Neural progenitor cell (in vitro differentiated cells): ENCODE measurements around the gene RNFT2. TPM values are rescaled to one million over a fixed set of nuclear protein-coding genes. Genes with fewer than 3 reads are reported as not detected.
A peak's percentile ranks its signal among the peaks of the same experiment; 100 is the strongest.

Source experiments
- DNase-seq: peaks from one replicate; pipeline ENCODE4 v3.0.0-alpha.2; 2016; ENCODE audit warnings: low spot score
- H2AFZ ChIP-seq: fragments of 200-600 bp; sonication (generic); replicated peaks from 2 replicates; pipeline ENCODE4 v1.6.1; 2016; ENCODE audit warnings: antibody characterized with exemption
- H3F3A ChIP-seq: fragments of 200-600 bp; sonication (generic); 2 replicates; pipeline ENCODE4 v1.6.1; 2016; ENCODE audit warnings: antibody characterized with exemption, low read depth
- H3K27ac ChIP-seq: fragments of 200-600 bp; sonication (generic); 2 replicates; pipeline ENCODE4 v1.5.1; 2016; ENCODE audit warnings: mild to moderate bottlenecking
- H3K27me3 ChIP-seq: fragments of 200-600 bp; sonication (generic); 2 replicates; pipeline ENCODE4 v1.6.1; 2016; ENCODE audit warnings: mild to moderate bottlenecking, moderate library complexity
- H3K36me3 ChIP-seq: fragments of 200-600 bp; sonication (generic); 2 replicates; pipeline ENCODE4 v1.5.1; 2016
- H3K4me1 ChIP-seq: fragments of 200-600 bp; sonication (generic); 2 replicates; pipeline ENCODE4 v1.6.1; 2016; ENCODE audit warnings: mixed run types
- H3K4me2 ChIP-seq: fragments of 200-600 bp; sonication (generic); 2 replicates; pipeline ENCODE4 v1.6.1; 2016
- H3K4me3 ChIP-seq: fragments of 200-600 bp; sonication (generic); 2 replicates; pipeline ENCODE4 v1.5.1; 2016
- H3K79me2 ChIP-seq: fragments of 200-600 bp; sonication (generic); 2 replicates; pipeline ENCODE4 v1.6.1; 2016; ENCODE audit warnings: low read depth
- H3K9ac ChIP-seq: fragments of 200-600 bp; sonication (generic); 2 replicates; pipeline ENCODE4 v1.6.1; 2016
- H3K9me3 ChIP-seq: fragments of 200-600 bp; sonication (generic); 2 replicates; pipeline ENCODE4 v1.5.1; 2016; ENCODE audit warnings: low read depth
- H4K20me1 ChIP-seq: fragments of 200-600 bp; sonication (generic); 2 replicates; pipeline ENCODE4 v1.6.1; 2016; ENCODE audit warnings: low read depth
- H3K27ac Mint-ChIP-seq: 3 replicates; pipeline ENCODE4 v1.8.0; 2021; ENCODE audit warnings: mixed read lengths
- H3K27me3 Mint-ChIP-seq: 2 replicates; pipeline ENCODE4 v1.8.0; 2022; ENCODE audit warnings: low read depth, mild to moderate bottlenecking, inconsistent platforms, moderate library complexity, mixed read lengths; ENCODE audit not compliant: insufficient read depth
- H3K36me3 Mint-ChIP-seq: 3 replicates; pipeline ENCODE4 v1.8.0; 2021; ENCODE audit warnings: mixed read lengths
- H3K4me1 Mint-ChIP-seq: 3 replicates; pipeline ENCODE4 v1.8.0; 2021; ENCODE audit warnings: mixed read lengths
- H3K4me3 Mint-ChIP-seq: 3 replicates; pipeline ENCODE4 v1.8.0; 2021; ENCODE audit warnings: mild to moderate bottlenecking, moderate library complexity, mixed read lengths
- H3K9me3 Mint-ChIP-seq: 3 replicates; pipeline ENCODE4 v1.8.0; 2020; ENCODE audit warnings: mixed read lengths
- EZH2 ChIP-seq: fragments of 200-600 bp; sonication (generic); IDR thresholded peaks from 2 replicates; pipeline ENCODE4 v1.6.1; 2017; ENCODE audit warnings: antibody characterized with exemption, mild to moderate bottlenecking, moderate library complexity
- EZH2phosphoT487 ChIP-seq: fragments of 200-600 bp; sonication (generic); IDR thresholded peaks from 2 replicates; pipeline ENCODE4 v1.6.1; 2017; ENCODE audit warnings: antibody characterized with exemption
- total RNA-seq: library from RNA; depleted of rRNA; stranded (reverse); fragments of >200 nt; gene quantifications from 2 replicates; pipeline ENCODE4 v1.2.3, GENCODE V29; 2015; ENCODE audit warnings: low replicate concordance
- TF ChIP-seq, protein P1 (sequence below): fragments of 200-600 bp; sonication (generic); IDR thresholded peaks from 2 replicates; pipeline ENCODE4 v1.5.1; 2017; ENCODE audit warnings: antibody characterized with exemption, mild to moderate bottlenecking

RNFT2 gene
- total RNA-seq, 1 donor from 2014 or later, result 26.9 TPM

DNA sequence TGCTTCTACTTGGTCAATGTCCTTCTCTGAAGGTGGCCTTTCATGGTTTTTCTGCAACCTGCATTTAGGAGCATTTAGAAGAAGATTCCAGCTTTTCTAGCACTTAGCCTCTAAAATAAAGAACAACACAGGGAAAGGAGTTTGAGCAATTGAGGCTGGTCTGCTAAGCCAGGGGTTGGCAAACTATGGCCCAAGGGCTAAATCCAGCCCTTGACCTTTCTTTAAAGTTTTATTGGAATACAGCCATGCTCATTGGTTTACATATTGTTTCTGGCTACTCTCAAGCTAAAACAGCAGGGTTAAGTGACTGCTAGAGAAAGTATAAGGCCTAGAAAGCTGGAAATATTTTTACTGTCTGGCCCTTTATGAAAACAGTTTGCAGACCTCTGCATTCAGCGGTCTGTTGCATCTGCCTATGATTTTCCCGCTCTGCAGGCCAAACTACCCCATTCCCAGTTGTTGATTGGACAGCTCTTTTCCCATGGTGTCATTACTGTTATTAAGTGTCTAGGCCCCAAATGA is 39.5 kb upstream of the RNFT2 start:
- no peak for TF ChIP-seq EZH2phosphoT487
- TF ChIP-seq EZH2, result no peak
- TF ChIP-seq, protein P1, sequence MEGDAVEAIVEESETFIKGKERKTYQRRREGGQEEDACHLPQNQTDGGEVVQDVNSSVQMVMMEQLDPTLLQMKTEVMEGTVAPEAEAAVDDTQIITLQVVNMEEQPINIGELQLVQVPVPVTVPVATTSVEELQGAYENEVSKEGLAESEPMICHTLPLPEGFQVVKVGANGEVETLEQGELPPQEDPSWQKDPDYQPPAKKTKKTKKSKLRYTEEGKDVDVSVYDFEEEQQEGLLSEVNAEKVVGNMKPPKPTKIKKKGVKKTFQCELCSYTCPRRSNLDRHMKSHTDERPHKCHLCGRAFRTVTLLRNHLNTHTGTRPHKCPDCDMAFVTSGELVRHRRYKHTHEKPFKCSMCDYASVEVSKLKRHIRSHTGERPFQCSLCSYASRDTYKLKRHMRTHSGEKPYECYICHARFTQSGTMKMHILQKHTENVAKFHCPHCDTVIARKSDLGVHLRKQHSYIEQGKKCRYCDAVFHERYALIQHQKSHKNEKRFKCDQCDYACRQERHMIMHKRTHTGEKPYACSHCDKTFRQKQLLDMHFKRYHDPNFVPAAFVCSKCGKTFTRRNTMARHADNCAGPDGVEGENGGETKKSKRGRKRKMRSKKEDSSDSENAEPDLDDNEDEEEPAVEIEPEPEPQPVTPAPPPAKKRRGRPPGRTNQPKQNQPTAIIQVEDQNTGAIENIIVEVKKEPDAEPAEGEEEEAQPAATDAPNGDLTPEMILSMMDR, result no peak
- H3K4me1 ChIP-seq, result peaks cover 15% of the 10 kb centered on the region
- H3K27ac ChIP-seq, result no peak overlapping the region
- Mint-ChIP-seq H3K36me3 (no peaks in the 10 kb centered on the region), H3K4me1 (peaks cover 22% of the 10 kb centered on the region), H3K27ac (no peak overlapping the region), H3K4me3 (no peak overlapping the region), H3K27me3 (peaks cover 22% of the 10 kb centered on the region), H3K9me3 (no peaks in the 10 kb centered on the region)
- H4K20me1 ChIP-seq, result no peaks in the 10 kb centered on the region
- H3K36me3 ChIP-seq, result no peaks in the 10 kb centered on the region
- H3K9me3 ChIP-seq, result no peaks in the 10 kb centered on the region
- H3K4me2 ChIP-seq, result no peak overlapping the region
- H3K27me3 ChIP-seq, result peaks cover 3% of the 10 kb centered on the region
- H3F3A ChIP-seq, result no peaks in the 10 kb centered on the region
- DNase-seq, result no peak
- no peak overlapping the region for H3K9ac ChIP-seq
- H2AFZ ChIP-seq, result no peak overlapping the region
- no peak overlapping the region for H3K4me3 ChIP-seq
- H3K79me2 ChIP-seq, result no peaks in the 10 kb centered on the region

DNA sequence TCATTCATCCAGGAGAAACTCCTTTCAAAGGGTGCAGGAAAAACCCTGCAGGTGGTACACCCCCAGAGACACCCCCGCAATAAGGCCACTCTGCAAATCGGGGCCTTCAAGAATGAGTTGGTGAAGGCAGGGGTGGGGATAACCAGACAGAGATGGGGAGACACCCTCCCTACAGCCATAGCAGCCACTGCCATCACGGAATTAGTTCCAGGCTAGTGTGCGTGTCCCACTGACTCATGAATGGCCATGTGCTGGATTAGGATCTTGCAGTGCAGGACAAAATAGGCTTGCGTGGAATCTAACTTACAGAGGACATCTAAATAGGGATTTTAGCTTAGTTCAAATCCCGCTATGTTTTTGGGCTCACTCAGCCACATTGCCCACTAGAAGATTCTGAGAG is 38.0 kb upstream of the RNFT2 start:
- Histone ChIP-seq H3F3A (no peaks in the 10 kb centered on the region), H3K27me3 (no peaks in the 10 kb centered on the region), H3K9me3 (no peaks in the 10 kb centered on the region), H3K79me2 (no peaks in the 10 kb centered on the region), H3K4me1 (peaks cover 7% of the 10 kb centered on the region), H3K4me2 (no peak overlapping the region), H3K4me3 (no peak overlapping the region), H3K27ac (no peak overlapping the region), H3K9ac (no peak overlapping the region), H3K36me3 (no peaks in the 10 kb centered on the region), H2AFZ (no peak overlapping the region), H4K20me1 (no peaks in the 10 kb centered on the region)
- H3K27me3 Mint-ChIP-seq, result peaks cover 11% of the 10 kb centered on the region
- peak overlapping the region; percentile 11 for H3K27ac Mint-ChIP-seq
- H3K36me3 Mint-ChIP-seq, result no peaks in the 10 kb centered on the region
- H3K9me3 Mint-ChIP-seq, result no peaks in the 10 kb centered on the region
- TF ChIP-seq, protein P1, result no peak
- TF ChIP-seq EZH2 (no peak), EZH2phosphoT487 (no peak)
- H3K4me3 Mint-ChIP-seq, result no peak overlapping the region
- no peak for DNase-seq
- H3K4me1 Mint-ChIP-seq, result peaks cover 8% of the 10 kb centered on the region

DNA sequence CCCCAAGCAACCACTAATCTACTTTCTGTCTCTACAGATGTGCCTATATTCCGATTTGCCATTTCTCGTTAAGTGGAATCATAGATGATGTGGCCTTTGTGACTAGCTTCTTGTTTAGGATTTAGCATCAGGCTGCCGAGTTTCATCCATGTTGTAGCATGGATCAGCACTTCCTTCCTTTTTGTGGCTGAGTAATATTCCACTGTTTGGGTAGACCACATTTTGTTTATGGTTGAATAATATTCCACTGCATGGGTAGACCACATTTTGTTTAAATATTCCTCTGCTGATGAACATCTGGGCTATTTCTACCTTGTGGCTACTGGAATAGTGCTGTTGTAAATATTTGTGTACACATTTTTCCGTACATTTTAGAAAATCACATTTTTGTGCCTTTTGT is 36.7 kb upstream of the RNFT2 start:
- Histone ChIP-seq H3K36me3 (no peaks in the 10 kb centered on the region), H3K27me3 (no peaks in the 10 kb centered on the region), H3K27ac (no peak overlapping the region), H3K9ac (no peak overlapping the region), H3K4me3 (no peak overlapping the region), H3K4me1 (peaks cover 7% of the 10 kb centered on the region), H3K79me2 (no peaks in the 10 kb centered on the region), H3K4me2 (no peak overlapping the region), H3F3A (no peaks in the 10 kb centered on the region), H4K20me1 (no peaks in the 10 kb centered on the region), H3K9me3 (no peaks in the 10 kb centered on the region), H2AFZ (no peak overlapping the region)
- TF ChIP-seq EZH2phosphoT487 (no peak), EZH2 (no peak)
- TF ChIP-seq, protein P1, result no peak
- Mint-ChIP-seq H3K27ac (no peak overlapping the region), H3K36me3 (no peaks in the 10 kb centered on the region), H3K4me1 (peaks cover 7% of the 10 kb centered on the region), H3K27me3 (peaks cover 5% of the 10 kb centered on the region), H3K9me3 (no peaks in the 10 kb centered on the region), H3K4me3 (no peak overlapping the region)
- DNase-seq, result no peak
